Vagina (tissue), 2 donors: ENCODE results near the gene MATCAP1.

Experiments
- POLR2A ChIP-seq, 2 donors: fragments of 450-650 bp; IDR thresholded peaks; one replicate each; pipeline ENCODE4 v1.6.1; 2017; ENCODE audit warnings: antibody characterized with exemption in 2 of 2, mild to moderate bottlenecking in 2 of 2, moderate library complexity in 2 of 2
- TF ChIP-seq, protein P1 (sequence below), 3 experiments: fragments of 450-650 bp in 2 of 3; fragments of 200-600 bp in 1 of 3; sonication (generic) in 1 of 3; IDR thresholded peaks; one replicate each; pipeline ENCODE4 v1.5.1; 2017 to 2019; ENCODE audit warnings: antibody characterized with exemption in 3 of 3, mild to moderate bottlenecking in 2 of 3, moderate library complexity in 2 of 3

DNA sequence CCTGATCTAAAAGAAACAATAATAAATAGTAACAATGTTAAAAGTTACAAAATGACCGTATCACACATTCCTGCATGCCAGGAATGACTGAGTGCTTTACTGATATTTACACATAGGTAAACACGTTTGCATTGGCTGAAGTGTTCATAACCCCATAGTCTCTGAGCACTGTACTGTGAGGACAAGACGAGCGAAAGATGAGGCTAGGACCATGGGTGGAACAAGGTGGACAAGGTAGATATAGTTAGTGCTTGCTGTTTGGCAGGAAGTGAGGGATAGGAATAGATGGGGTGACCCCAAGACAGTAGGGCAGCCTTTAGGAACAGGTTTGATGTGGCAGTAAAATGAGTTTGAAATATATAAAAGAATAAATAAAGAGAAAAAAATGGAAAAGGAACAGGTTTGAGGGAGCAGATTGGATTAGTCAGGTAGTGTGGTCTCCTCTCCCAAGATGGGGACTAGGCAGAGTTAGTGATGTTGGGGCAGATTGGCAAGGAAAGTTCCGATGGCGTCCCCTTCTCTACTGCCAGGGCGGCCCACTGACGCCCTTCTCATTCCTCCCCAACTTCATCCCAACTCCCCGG, 7.7 kb upstream of the MATCAP1 start:
- TF ChIP-seq POLR2A (IDR thresholded peaks at IDR 0.05): no peak
- TF ChIP-seq, protein P1, sequence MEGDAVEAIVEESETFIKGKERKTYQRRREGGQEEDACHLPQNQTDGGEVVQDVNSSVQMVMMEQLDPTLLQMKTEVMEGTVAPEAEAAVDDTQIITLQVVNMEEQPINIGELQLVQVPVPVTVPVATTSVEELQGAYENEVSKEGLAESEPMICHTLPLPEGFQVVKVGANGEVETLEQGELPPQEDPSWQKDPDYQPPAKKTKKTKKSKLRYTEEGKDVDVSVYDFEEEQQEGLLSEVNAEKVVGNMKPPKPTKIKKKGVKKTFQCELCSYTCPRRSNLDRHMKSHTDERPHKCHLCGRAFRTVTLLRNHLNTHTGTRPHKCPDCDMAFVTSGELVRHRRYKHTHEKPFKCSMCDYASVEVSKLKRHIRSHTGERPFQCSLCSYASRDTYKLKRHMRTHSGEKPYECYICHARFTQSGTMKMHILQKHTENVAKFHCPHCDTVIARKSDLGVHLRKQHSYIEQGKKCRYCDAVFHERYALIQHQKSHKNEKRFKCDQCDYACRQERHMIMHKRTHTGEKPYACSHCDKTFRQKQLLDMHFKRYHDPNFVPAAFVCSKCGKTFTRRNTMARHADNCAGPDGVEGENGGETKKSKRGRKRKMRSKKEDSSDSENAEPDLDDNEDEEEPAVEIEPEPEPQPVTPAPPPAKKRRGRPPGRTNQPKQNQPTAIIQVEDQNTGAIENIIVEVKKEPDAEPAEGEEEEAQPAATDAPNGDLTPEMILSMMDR (IDR thresholded peaks at IDR 0.05): no peak
